OCI-LY7 (cell line): Measurements from ENCODE around the gene FOXP1. TPM values are rescaled to one million over a fixed set of nuclear protein-coding genes. Genes with fewer than 3 reads are reported as not detected.

ENCODE experiments used
- BruUV-seq: library from RNA; stranded (reverse); fragments of 400-500 nt; replicated peaks from 2 replicates; lab custom pipeline; 2021; lab: Mats Ljungman, UMichigan
- CTCF ChIA-PET: fragments of 300-600 bp; sonication (Branson Sonifier 250); formaldehyde crosslinking; loops from one replicate; lab custom pipeline; 2022; ENCODE audit warnings: antibody characterized with exemption; ENCODE audit not compliant: unreplicated experiment; lab: Charles Lee
- POLR2A ChIA-PET: fragments of 300-600 bp; sonication (Branson Sonifier 250); formaldehyde crosslinking; loops from one replicate; lab custom pipeline; 2022; ENCODE audit warnings: antibody characterized with exemption; lab: Charles Lee
- DNase-seq: peaks from one replicate; pipeline ENCODE4 v3.0.0-alpha.2; 2015; ENCODE audit warnings: low spot score
- H2AFZ ChIP-seq: fragments of 200-600 bp; sonication (generic), shearing (Covaris generic); 2 replicates; pipeline ENCODE4 v1.6.1; 2014; ENCODE audit warnings: mild to moderate bottlenecking, antibody characterized with exemption, low read length, moderate library complexity
- H3K27ac ChIP-seq: fragments of 200-600 bp; sonication (generic); 2 replicates; pipeline ENCODE4 v1.5.1; 2014; ENCODE audit warnings: mixed run types, low read depth, mild to moderate bottlenecking, moderate library complexity, low read length, inconsistent platforms; ENCODE audit not compliant: poor library complexity, severe bottlenecking
- H3K36me3 ChIP-seq: fragments of 200-600 bp; sonication (generic); 2 replicates; pipeline ENCODE4 v1.6.1; 2014; ENCODE audit warnings: mild to moderate bottlenecking, antibody characterized with exemption, low read length, moderate library complexity, mixed read lengths; ENCODE audit not compliant: insufficient read depth
- H3K4me1 ChIP-seq: fragments of 200-600 bp; sonication (generic); 2 replicates; pipeline ENCODE4 v1.5.1; 2014; ENCODE audit warnings: mild to moderate bottlenecking, low read length; ENCODE audit not compliant: insufficient read depth, poor library complexity, severe bottlenecking
- H3K4me2 ChIP-seq: fragments of 200-600 bp; sonication (generic); 2 replicates; pipeline ENCODE4 v1.6.1; 2014; ENCODE audit warnings: mild to moderate bottlenecking, low read length
- H3K4me3 ChIP-seq: fragments of 200-600 bp; sonication (generic); 2 replicates; pipeline ENCODE4 v1.5.1; 2014; ENCODE audit warnings: mild to moderate bottlenecking, low read depth, low read length; ENCODE audit not compliant: poor library complexity, severe bottlenecking
- H3K79me2 ChIP-seq: fragments of 200-600 bp; sonication (generic); 2 replicates; pipeline ENCODE4 v1.6.1; 2016; ENCODE audit warnings: low read depth, mild to moderate bottlenecking, low read length, moderate library complexity, mixed read lengths; ENCODE audit not compliant: insufficient read depth
- H3K9me2 ChIP-seq: fragments of 200-600 bp; sonication (generic); 2 replicates; pipeline ENCODE4 v1.6.1; 2016; ENCODE audit warnings: mild to moderate bottlenecking, low read length, mixed read lengths; ENCODE audit not compliant: insufficient read depth
- H3K9me3 ChIP-seq: fragments of 200-600 bp; sonication (generic); 2 replicates; pipeline ENCODE4 v1.6.1; 2014; ENCODE audit warnings: mild to moderate bottlenecking, mixed run types, low read length, mixed read lengths
- H4K20me1 ChIP-seq: fragments of 200-600 bp; sonication (generic); 2 replicates; pipeline ENCODE4 v1.6.1; 2014; ENCODE audit warnings: mild to moderate bottlenecking, antibody characterized with exemption, low read length, moderate library complexity, mixed read lengths; ENCODE audit not compliant: insufficient read depth
- EZH2phosphoT487 ChIP-seq: fragments of 200-600 bp; sonication (generic); IDR thresholded peaks from 2 replicates; pipeline ENCODE4 v1.6.1; 2018; ENCODE audit warnings: low read depth, borderline replicate concordance, mild to moderate bottlenecking, mixed run types, antibody characterized with exemption, low read length, moderate library complexity, mixed read lengths
- intact Hi-C: fragments of 100-400 bp; cut with micrococcal nuclease; formaldehyde crosslinking; loops from one replicate; pipeline ENCODE4 v1.10.0; 2022; ENCODE audit not compliant: unreplicated experiment
- total RNA-seq, 2 experiments: library from RNA; depleted of rRNA in 1 of 2; stranded (reverse); fragments of >200 nt in 1 of 2; shearing (Covaris generic) in 1 of 2; gene quantifications; 2 replicates each; pipeline ENCODE4 v1.2.3, GENCODE V29; 2014 to 2022
- TF ChIP-seq, protein P1 (sequence below): fragments of 200-600 bp; sonication (generic); conservative IDR thresholded peaks from 2 replicates; pipeline ENCODE4 v1.5.1; 2014; ENCODE audit warnings: mild to moderate bottlenecking, antibody characterized with exemption, low read length, moderate library complexity, mixed read lengths

The FOXP1 gene
- total RNA-seq, 2 experiments from 2014 or later = 87.3 to 151 TPM

DNA sequence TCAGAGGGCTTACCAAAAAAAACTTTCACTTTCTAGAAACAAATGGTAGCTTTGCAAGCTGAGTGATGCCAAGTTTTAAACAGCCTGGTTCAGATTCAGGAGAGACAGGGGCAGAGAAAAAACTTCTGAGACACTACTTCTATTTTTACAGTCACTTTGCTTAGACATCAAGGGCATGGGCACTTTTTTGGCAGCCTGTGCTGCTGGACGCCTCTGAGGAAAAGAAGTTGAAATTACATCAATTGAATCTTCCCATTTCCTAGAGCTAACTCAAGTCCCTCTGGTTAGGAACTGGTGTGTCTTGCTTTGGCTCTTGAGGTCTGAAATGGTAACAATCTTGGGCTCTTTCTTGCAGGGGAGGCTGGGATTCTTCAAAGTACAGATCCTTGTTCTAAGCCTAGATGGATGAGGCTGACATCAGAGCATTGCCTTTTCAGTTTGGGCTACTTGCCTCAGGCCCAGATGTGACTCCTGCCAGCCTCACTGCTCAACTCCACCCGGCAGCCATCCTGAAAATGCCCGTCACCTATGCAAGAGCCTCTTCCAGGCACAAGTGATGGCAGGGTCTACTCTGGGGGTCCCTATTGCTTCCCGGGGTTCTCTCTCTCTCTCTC lies 357.5 kb downstream of the FOXP1 start:
- BruUV-seq = no TSS peak
- intact Hi-C loops = loop anchor here (5.0 kb wide), 1 partner anchor 361 kb away; no protein-coding TSS in a partner anchor

DNA sequence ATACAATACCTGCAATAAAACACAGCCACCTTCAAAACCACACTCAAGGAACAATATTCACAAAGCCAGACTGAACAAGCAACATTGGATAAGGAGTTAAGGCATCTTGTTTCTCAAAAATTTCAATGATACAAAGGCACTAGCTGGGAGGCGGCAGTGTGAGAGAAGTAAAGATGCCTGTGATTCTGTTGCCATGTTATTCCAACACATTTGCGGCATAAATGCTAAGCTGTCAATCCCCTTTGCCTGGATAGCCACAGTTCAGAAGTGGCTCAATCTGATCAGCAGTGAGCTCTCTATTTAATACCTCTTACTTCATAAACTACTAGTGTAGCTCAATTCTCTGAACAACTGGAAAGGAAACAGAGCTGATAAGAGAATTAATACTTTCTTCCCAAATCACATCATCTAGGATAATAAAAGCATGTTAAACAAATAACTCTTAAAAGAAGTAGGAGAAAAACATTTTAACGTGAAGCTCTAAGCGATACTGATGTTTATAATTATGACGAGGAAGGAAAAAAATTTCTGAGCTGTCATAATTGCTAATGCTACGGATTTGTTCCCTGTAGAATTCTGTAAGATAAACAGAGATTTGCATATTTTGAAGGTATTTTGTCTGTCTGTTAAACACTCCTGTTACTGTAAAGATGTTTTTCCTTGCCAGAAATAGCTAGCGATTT lies 358.4 kb downstream of the FOXP1 start:
- TF ChIP-seq, protein P1, sequence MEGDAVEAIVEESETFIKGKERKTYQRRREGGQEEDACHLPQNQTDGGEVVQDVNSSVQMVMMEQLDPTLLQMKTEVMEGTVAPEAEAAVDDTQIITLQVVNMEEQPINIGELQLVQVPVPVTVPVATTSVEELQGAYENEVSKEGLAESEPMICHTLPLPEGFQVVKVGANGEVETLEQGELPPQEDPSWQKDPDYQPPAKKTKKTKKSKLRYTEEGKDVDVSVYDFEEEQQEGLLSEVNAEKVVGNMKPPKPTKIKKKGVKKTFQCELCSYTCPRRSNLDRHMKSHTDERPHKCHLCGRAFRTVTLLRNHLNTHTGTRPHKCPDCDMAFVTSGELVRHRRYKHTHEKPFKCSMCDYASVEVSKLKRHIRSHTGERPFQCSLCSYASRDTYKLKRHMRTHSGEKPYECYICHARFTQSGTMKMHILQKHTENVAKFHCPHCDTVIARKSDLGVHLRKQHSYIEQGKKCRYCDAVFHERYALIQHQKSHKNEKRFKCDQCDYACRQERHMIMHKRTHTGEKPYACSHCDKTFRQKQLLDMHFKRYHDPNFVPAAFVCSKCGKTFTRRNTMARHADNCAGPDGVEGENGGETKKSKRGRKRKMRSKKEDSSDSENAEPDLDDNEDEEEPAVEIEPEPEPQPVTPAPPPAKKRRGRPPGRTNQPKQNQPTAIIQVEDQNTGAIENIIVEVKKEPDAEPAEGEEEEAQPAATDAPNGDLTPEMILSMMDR = no peak
- no peak for TF ChIP-seq EZH2phosphoT487
- no peak overlapping the region for H3K4me2 ChIP-seq
- no peaks in the 10 kb centered on the region for H3K79me2 ChIP-seq
- H3K27ac ChIP-seq = no peak overlapping the region
- no peaks in the 10 kb centered on the region for H3K36me3 ChIP-seq
- POLR2A ChIA-PET = interaction anchor here (0.6 to 1.9 kb wide), 9 partner anchors 11 to 440 kb away, joined by 3 to 5 read pairs (median 3); no protein-coding TSS in a partner anchor
- CTCF ChIA-PET = no interaction called here
- H3K4me3 ChIP-seq = no peak overlapping the region
- H3K4me1 ChIP-seq = peaks cover 21% of the 10 kb centered on the region
- H4K20me1 ChIP-seq = 0 out of 2 replicates have a peak, but pooled peaks cover 6% of the 10 kb centered on the region
- no peak for DNase-seq
- no peaks in the 10 kb centered on the region for H3K9me2 ChIP-seq
- intact Hi-C loops = loop anchor here (5.0 kb wide), 1 partner anchor 362 kb away; no protein-coding TSS in a partner anchor
- H2AFZ ChIP-seq = no peak overlapping the region
- H3K9me3 ChIP-seq = no peaks in the 10 kb centered on the region
- no TSS peak for BruUV-seq

More for the DNA sequence above, 357.5 kb downstream of the FOXP1 start:
- Histone ChIP-seq H4K20me1 (0 out of 2 replicates have a peak, but pooled peaks cover 11% of the 10 kb centered on the region), H2AFZ (no peak overlapping the region), H3K9me3 (no peaks in the 10 kb centered on the region), H3K79me2 (no peaks in the 10 kb centered on the region), H3K4me2 (no peak overlapping the region), H3K27ac (no peak overlapping the region), H3K4me3 (no peak overlapping the region), H3K9me2 (no peaks in the 10 kb centered on the region), H3K36me3 (no peaks in the 10 kb centered on the region), H3K4me1 (peaks cover 21% of the 10 kb centered on the region)
- DNase-seq = no peak
- TF ChIP-seq, protein P1 = no peak
- no peak for TF ChIP-seq EZH2phosphoT487
- ChIA-PET POLR2A (interaction anchor here (0.6 to 1.9 kb wide), 4 partner anchors 13 to 439 kb away, joined by 3 to 5 read pairs (median 4); no protein-coding TSS in a partner anchor), CTCF (no interaction called here)
